Spleen (tissue), 11 donors: ENCODE data around the gene SRGN. TPM values are rescaled to one million over a fixed set of nuclear protein-coding genes. Genes with fewer than 3 reads are reported as not detected.
A peak's percentile ranks its signal among the peaks of the same experiment; 100 is the strongest.

Experiments used
- DNase-seq: peaks from one replicate; pipeline ENCODE4 v3.0.0-alpha.2; 2020
- H3K27ac ChIP-seq, 8 donors: fragments of 200-600 bp; sonication (generic) in 7 of 8; 1 replicate in 4 of 8; 2 replicates in 4 of 8; pipeline versions ENCODE4 v1.5.0 to v1.8.0; 2016 to 2021; ENCODE audit warnings: inconsistent platforms in 4 of 8, mild to moderate bottlenecking in 4 of 8, moderate library complexity in 1 of 8
- H3K27me3 ChIP-seq, 7 donors: fragments of 200-600 bp; sonication (generic) in 6 of 7; replicated peaks in 1 of 7; 1 replicate in 4 of 7; 2 replicates in 3 of 7; pipeline versions ENCODE4 v1.5.0 to v1.8.0; 2016 to 2021; ENCODE audit warnings: inconsistent platforms in 3 of 7, mild to moderate bottlenecking in 1 of 7
- H3K36me3 ChIP-seq, 6 donors: fragments of 200-600 bp; sonication (generic) in 5 of 6; 1 replicate in 4 of 6; 2 replicates in 2 of 6; pipeline versions ENCODE4 v1.5.0 to v1.8.0; 2016 to 2021; ENCODE audit warnings: inconsistent platforms in 2 of 6
- H3K4me1 ChIP-seq, 6 donors: fragments of 200-600 bp; sonication (generic) in 5 of 6; 1 replicate in 3 of 6; 2 replicates in 3 of 6; pipeline versions ENCODE4 v1.5.0 to v1.8.0; 2016 to 2021; ENCODE audit warnings: inconsistent platforms in 3 of 6
- H3K4me3 ChIP-seq, 8 donors: fragments of 200-600 bp; sonication (generic) in 7 of 8; 1 replicate in 4 of 8; 2 replicates in 4 of 8; pipeline versions ENCODE4 v1.5.0 to v1.8.0; 2016 to 2021; ENCODE audit warnings: inconsistent platforms in 4 of 8, mild to moderate bottlenecking in 4 of 8, moderate library complexity in 2 of 8
- H3K9me3 ChIP-seq, 8 donors: fragments of 200-600 bp; sonication (generic) in 7 of 8; 1 replicate in 4 of 8; 2 replicates in 4 of 8; pipeline versions ENCODE4 v1.5.0 to v1.8.0; 2016 to 2021; ENCODE audit warnings: inconsistent platforms in 4 of 8
- CTCF ChIP-seq, 11 experiments: fragments of 200-600 bp in 7 of 11; fragments of 450-650 bp in 4 of 11; sonication (generic) in 4 of 11; IDR thresholded peaks in 8 of 11; conservative IDR thresholded peaks in 3 of 11; 1 replicate in 7 of 11; 2 replicates in 4 of 11; pipeline versions ENCODE4 v1.4.0 to v1.8.0; 2016 to 2021; ENCODE audit warnings: antibody characterized with exemption in 11 of 11, inconsistent platforms in 4 of 11, mild to moderate bottlenecking in 1 of 11
- POLR2A ChIP-seq, 3 donors: fragments of 450-650 bp; IDR thresholded peaks; one replicate each; pipeline ENCODE4 v1.5.1; 2017; ENCODE audit warnings: antibody characterized with exemption in 3 of 3, mild to moderate bottlenecking in 1 of 3
- POLR2AphosphoS5 ChIP-seq, 3 donors: sonication (generic); formaldehyde crosslinking; IDR thresholded peaks; one replicate each; pipeline ENCODE4 v1.5.1; 2017; ENCODE audit warnings: antibody characterized with exemption in 3 of 3
- WGBS, 5 donors: extraction: QIAGEN DNeasy Blood & Tissue Kit in 3 of 5; methylation state at CpG; one replicate each; pipeline versions ENCODE4 v1.1.5 to v1.1.7; 2013 to 2018; 5-methylcytosine and 5-hydroxymethylcytosine counted together
- intact Hi-C: fragments of 100-400 bp; cut with DNase I; formaldehyde crosslinking; loops from one replicate; pipeline ENCODE4 v1.15.0; 2023; ENCODE audit warnings: low total_unique reads
- polyA plus RNA-seq, 3 donors: library from polyadenylated mRNA; stranded (reverse); fragments of 200-250 nt; gene quantifications; one replicate each; pipeline ENCODE4 v1.2.1, GENCODE V29; 2013
- total RNA-seq, 7 donors: library from RNA; depleted of rRNA in 3 of 7; stranded (reverse); fragments of >200 nt in 3 of 7; fragmentation: NEBNext Ultra II Directional in 4 of 7; extraction: Animal tissue kit (Norgen Biotek cat#: 25700) in 4 of 7; gene quantifications; one replicate each; pipeline versions ENCODE4 v1.1.0 to v1.2.1, GENCODE V29; 2016 to 2021
- donor health status: healthy with polysubstance abuse.
- donor health status: DM: no; HTN: no; CAD: no; lungs with moderate emphysema.
- donor health status: DM: no; HTN: no; CAD: no.
- donor health status: Bipolar disorder and iron deficiency.
- donor health status: healthy.
- donor health status: DM: no; HTN: no; CAD: no.
- donor health status: DM: yes; HTN: yes; CAD: no.

SRGN gene
- total and polyA plus RNA-seq, 10 donors, result 123 to 1,009 (median 505) TPM

DNA sequence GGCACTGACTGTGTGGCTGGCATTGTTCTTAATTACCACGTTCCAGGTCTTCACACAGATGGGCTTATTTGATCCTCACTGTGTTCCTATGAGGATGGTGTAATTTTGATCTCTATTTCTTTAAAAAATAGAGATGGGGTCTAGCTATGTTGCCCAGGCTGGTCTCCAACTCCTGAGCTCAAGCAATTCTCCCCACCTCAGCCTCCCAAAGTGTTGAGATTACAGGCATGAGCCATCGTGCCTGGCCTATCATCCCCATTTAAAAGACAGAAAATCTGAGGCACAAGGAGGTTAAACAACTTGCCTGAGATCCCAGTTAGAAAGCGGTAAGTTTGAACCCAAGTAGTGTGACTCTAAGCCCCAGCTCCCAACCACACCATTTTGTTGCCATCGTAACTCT lies 17.0 kb upstream of the SRGN start:
- peaks cover 0 to 43% (median 9%) of the 10 kb centered on the region in 6 donors for H3K4me1 ChIP-seq
- TF ChIP-seq POLR2AphosphoS5 (IDR thresholded peaks at IDR 0.05) (no peak), CTCF (IDR thresholded peaks at IDR 0.05 in 8 of 11, conservative IDR thresholded peaks at IDR 0.05 in 3 of 11) (no peak), POLR2A (IDR thresholded peaks at IDR 0.05) (no peak)
- 91 to 97% (median 94%) methylated on average over 4 of the region's 4 CpGs for WGBS, 5 donors

GRCh38 chr10:69071610-69072009 lies 16.3 kb upstream of the SRGN start:
- H3K27me3 ChIP-seq, result no peaks in the 10 kb centered on the region
- TF ChIP-seq CTCF (IDR thresholded peaks at IDR 0.05 in 8 of 11, conservative IDR thresholded peaks at IDR 0.05 in 3 of 11), result no peak
- TF ChIP-seq POLR2AphosphoS5 (IDR thresholded peaks at IDR 0.05), result no peak
- TF ChIP-seq POLR2A (IDR thresholded peaks at IDR 0.05), result no peak
- peaks cover 0 to 38% (median 7%) of the 10 kb centered on the region in 6 donors for H3K4me1 ChIP-seq
- H3K4me3 ChIP-seq, result no peak overlapping the region
- no peaks in the 10 kb centered on the region for H3K36me3 ChIP-seq
- peak overlapping the region in 2 of 8 donors; percentile 11 to 20 for H3K27ac ChIP-seq
- WGBS, 5 donors, result 67 to 84% (median 82%) methylated on average over 6 of the region's 6 CpGs
- intact Hi-C loops, result no loop called here
- no peak for DNase-seq
- H3K9me3 ChIP-seq, result no peaks in the 10 kb centered on the region

More for the DNA sequence above, 17.0 kb upstream of the SRGN start:
- Histone ChIP-seq H3K4me3 (no peak overlapping the region), H3K27ac (peak overlapping the region in 1 of 8 donors; percentile 11), H3K36me3 (no peaks in the 10 kb centered on the region), H3K9me3 (no peaks in the 10 kb centered on the region), H3K27me3 (no peaks in the 10 kb centered on the region)
- DNase-seq, result no peak
- intact Hi-C loops, result no loop called here

DNA sequence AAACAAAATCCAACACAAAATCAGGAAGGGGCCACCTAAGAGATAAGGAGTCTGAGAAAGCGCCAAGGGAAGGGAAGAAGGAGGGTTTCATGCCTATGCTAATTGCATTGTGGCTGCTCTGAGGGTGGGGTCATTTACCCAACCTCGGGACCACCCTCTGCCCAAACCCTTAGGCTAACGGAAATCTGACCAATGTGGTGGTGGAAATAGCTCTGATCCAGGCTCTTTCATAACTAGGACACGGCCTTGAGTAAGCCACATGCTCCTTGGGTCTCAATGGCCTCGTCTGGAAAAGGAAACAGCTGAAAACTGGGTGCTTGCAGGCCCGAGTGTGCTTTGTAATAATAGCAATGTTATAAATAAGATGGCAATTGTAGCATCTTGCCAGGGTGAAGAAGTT lies 14.9 kb upstream of the SRGN start:
- H3K27me3 ChIP-seq, result no peaks in the 10 kb centered on the region
- TF ChIP-seq POLR2A (IDR thresholded peaks at IDR 0.05) (no peak), POLR2AphosphoS5 (IDR thresholded peaks at IDR 0.05) (no peak), CTCF (IDR thresholded peaks at IDR 0.05 in 8 of 11, conservative IDR thresholded peaks at IDR 0.05 in 3 of 11) (no peak)
- no peak overlapping the region for H3K4me3 ChIP-seq
- H3K36me3 ChIP-seq, result no peaks in the 10 kb centered on the region
- peak overlapping the region in 5 of 8 donors; percentile 25 to 56 (median 43) for H3K27ac ChIP-seq
- no peak for DNase-seq
- 27 to 56% (median 45%) methylated on average over 6 of the region's 6 CpGs for WGBS, 5 donors
- intact Hi-C loops, result no loop called here
- no peaks in the 10 kb centered on the region for H3K9me3 ChIP-seq
- H3K4me1 ChIP-seq, result peaks cover 0 to 38% (median 7%) of the 10 kb centered on the region in 6 donors

- no peak overlapping the region for H3K4me3 ChIP-seq
Observed at GRCh38 chr10:69073736-69074364, 14.1 kb upstream of the SRGN start.

More at GRCh38 chr10:69073736-69074364, 14.1 kb upstream of the SRGN start:
- Histone ChIP-seq H3K4me1 (peaks cover 0 to 38% (median 7%) of the 10 kb centered on the region in 6 donors), H3K27ac (peak overlapping the region in 5 of 8 donors; percentile 38 to 56 (median 49)), H3K27me3 (no peaks in the 10 kb centered on the region), H3K9me3 (no peaks in the 10 kb centered on the region), H3K36me3 (no peaks in the 10 kb centered on the region)
- 38 to 82% (median 56%) methylated on average over 8 of the region's 8 CpGs for WGBS, 5 donors
- intact Hi-C loops, result no loop called here
- no peak for DNase-seq
- no peak for TF ChIP-seq POLR2A (IDR thresholded peaks at IDR 0.05)
- TF ChIP-seq CTCF (IDR thresholded peaks at IDR 0.05 in 8 of 11, conservative IDR thresholded peaks at IDR 0.05 in 3 of 11), result no peak
- no peak for TF ChIP-seq POLR2AphosphoS5 (IDR thresholded peaks at IDR 0.05)
